IPS-15b (cell line): Measurements from ENCODE around the gene ATXN8OS.
"Not testable (repeated sequence)": the region's sequence is repeated elsewhere in the genome, so short reads cannot be mapped to it uniquely, and the experiment has no call there.

ENCODE experiments used
- H3K27me3 ChIP-seq: one replicate; pipeline ENCODE4 v1.6.1; 2013; ENCODE audit warnings: low read length; ENCODE audit not compliant: control insufficient read depth, insufficient read depth
- H3K36me3 ChIP-seq: one replicate; pipeline ENCODE4 v1.6.1; 2013; ENCODE audit warnings: low read length; ENCODE audit not compliant: control insufficient read depth, insufficient read depth
- H3K4me1 ChIP-seq: one replicate; pipeline ENCODE4 v1.6.1; 2013; ENCODE audit warnings: mild to moderate bottlenecking, low read length; ENCODE audit not compliant: control insufficient read depth, insufficient read depth
- H3K4me3 ChIP-seq: one replicate; pipeline ENCODE4 v1.5.1; 2013; ENCODE audit warnings: low read depth, low read length
- H3K9ac ChIP-seq: one replicate; pipeline ENCODE4 v1.6.1; 2013; ENCODE audit warnings: low read depth, mild to moderate bottlenecking, low read length
- H3K9me3 ChIP-seq: one replicate; pipeline ENCODE4 v1.6.1; 2013; ENCODE audit warnings: mild to moderate bottlenecking, low read length; ENCODE audit not compliant: control insufficient read depth, insufficient read depth

ATXN8OS gene

DNA sequence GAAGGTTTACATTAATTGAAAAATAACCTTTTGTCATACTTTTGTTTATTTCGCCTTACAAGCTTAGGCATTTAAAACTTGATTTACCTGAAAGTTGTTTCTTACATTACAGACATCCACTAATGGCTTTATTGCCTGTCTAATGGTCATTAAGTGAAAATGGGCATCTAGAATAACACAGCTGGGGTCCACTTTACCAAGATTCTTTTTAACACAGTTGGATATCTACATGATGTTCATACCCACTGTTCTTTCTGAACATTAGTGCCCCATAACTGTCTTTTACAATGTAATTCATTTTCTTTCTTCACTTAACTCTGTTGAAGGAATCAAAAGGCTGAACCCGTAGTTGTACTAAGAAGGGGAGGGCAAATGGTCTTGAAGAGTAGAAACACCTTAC lies 20.5 kb downstream of the ATXN8OS start:
- H3K4me3 ChIP-seq = no peak overlapping the region

DNA sequence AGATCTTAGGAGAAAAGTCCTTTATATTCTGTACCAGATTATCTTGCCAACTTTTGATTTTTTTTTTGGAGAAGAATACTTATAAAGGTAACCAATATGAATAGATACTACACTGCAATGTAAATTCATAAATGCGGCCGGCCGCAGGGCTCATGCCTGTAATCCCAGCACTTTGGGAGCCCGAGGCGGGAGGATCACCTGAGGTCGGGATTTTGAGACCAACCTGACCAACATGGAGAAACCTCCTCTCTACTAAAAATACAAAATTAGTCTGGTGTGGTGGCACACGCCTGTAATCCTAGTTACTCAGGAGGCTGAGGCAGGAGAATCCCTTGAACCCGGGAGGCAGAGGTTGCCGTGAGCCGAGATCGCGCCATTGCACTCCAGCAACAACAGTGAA lies 35.0 kb downstream of the ATXN8OS start:
- not testable (repeated sequence) for H3K4me3 ChIP-seq, H3K9me3 ChIP-seq, H3K9ac ChIP-seq, H3K27me3 ChIP-seq, H3K4me1 ChIP-seq, H3K36me3 ChIP-seq

More for the DNA sequence above, 20.5 kb downstream of the ATXN8OS start:
- Histone ChIP-seq H3K4me1 (no peaks in the 10 kb centered on the region), H3K9ac (no peak overlapping the region), H3K9me3 (no peaks in the 10 kb centered on the region), H3K36me3 (no peaks in the 10 kb centered on the region), H3K27me3 (no peaks in the 10 kb centered on the region)

DNA sequence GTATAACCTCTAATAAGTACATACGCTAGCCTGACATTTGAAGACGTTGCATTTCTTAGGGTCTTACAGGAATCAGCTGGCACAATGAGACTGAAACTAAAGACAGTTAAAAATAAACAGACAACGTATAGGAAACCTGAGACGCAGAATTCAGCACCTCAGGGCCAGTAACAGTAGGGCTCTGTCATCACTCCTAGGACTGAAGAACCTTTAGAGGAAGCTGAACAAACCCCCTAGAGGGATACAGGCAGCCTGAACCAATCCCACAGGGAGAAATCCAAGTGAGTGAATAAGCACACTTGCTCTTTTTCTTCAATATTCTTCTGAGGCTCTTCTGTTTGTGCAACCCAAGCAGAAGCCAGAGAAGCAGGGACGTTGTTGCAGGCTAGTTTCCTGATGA lies 54.5 kb downstream of the ATXN8OS start:
- no peak overlapping the region for H3K9ac ChIP-seq
- no peak overlapping the region for H3K4me3 ChIP-seq

DNA sequence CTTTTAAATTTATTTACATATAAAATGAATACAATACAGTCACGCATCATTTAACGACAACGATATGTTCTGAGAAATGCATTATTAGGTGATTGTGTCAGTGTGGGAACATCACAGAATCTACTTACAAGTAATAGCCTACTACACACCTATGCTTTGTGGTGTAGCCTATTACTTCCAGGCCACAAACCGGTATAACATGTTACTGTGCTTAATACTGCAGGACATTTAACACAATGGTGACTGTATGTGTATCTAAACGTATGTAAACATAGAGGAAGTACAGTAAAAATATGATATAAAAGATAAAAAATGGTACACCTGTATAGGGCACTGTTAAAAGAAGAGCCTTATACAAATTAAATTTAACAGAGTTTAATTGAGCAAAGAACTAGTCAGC lies 63.1 kb downstream of the ATXN8OS start:
- Histone ChIP-seq H3K4me3 (no peak overlapping the region), H3K27me3 (no peaks in the 10 kb centered on the region), H3K9ac (no peak overlapping the region), H3K4me1 (peaks cover 6% of the 10 kb centered on the region), H3K36me3 (no peaks in the 10 kb centered on the region), H3K9me3 (no peaks in the 10 kb centered on the region)

More for the DNA sequence above, 54.5 kb downstream of the ATXN8OS start:
- Histone ChIP-seq H3K4me1 (no peaks in the 10 kb centered on the region), H3K36me3 (no peaks in the 10 kb centered on the region), H3K9me3 (no peaks in the 10 kb centered on the region), H3K27me3 (no peaks in the 10 kb centered on the region)

DNA sequence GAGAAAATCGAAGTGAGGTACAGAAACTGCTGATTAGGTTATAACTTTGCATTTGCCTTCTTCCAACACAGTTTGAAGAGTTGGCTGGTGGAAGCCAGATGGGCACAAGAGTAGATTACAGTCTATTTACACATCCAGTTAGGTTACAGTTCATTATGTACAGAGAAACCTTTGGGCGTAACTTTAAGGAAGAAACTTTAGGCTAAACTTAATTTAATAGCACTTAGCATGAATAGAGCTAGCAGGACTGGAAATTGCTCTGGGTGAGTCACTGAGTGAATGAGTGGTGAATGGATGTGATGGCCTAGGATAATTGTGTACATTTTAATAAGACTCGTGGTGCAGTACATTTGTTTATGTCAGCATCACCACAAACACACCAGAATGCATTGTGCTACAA lies 63.5 kb downstream of the ATXN8OS start:
- H3K36me3 ChIP-seq = no peaks in the 10 kb centered on the region
- no peaks in the 10 kb centered on the region for H3K9me3 ChIP-seq
- H3K9ac ChIP-seq = no peak overlapping the region
- H3K4me1 ChIP-seq = peaks cover 6% of the 10 kb centered on the region
- no peaks in the 10 kb centered on the region for H3K27me3 ChIP-seq
- H3K4me3 ChIP-seq = no peak overlapping the region

DNA sequence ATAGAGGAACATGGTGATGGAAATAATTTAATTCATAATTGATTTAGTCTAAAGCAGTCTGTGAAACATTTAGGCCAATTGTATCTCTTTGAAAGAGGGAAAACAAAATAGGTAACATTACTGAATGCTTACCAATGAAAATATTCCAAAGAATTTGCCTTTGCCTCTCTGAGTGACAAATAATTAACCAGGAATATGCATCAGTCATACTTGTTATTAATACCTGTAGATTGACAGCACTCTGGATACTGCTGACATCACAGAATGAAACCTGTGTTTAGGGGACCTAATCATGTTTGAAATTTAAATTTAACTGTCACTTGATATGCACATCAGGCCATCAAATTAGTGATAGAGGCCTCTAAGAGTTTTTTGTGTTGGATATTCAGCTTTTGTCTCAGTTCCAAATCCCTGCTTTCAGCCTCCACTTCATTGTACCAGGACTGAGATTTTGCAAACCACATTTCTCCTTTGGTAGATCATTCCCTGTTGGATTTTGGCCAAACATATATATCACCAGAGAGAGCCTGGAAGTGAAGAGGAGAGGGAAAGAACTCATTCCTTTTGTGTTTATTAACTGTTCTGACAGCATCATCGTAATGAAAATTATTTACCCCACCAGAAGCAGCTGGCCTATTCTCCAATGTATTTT lies 65.4 kb downstream of the ATXN8OS start:
- peaks cover 6% of the 10 kb centered on the region for H3K4me1 ChIP-seq
- no peaks in the 10 kb centered on the region for H3K36me3 ChIP-seq
- no peak overlapping the region for H3K9ac ChIP-seq
- H3K4me3 ChIP-seq = no peak overlapping the region
- H3K27me3 ChIP-seq = no peaks in the 10 kb centered on the region
- H3K9me3 ChIP-seq = no peaks in the 10 kb centered on the region

DNA sequence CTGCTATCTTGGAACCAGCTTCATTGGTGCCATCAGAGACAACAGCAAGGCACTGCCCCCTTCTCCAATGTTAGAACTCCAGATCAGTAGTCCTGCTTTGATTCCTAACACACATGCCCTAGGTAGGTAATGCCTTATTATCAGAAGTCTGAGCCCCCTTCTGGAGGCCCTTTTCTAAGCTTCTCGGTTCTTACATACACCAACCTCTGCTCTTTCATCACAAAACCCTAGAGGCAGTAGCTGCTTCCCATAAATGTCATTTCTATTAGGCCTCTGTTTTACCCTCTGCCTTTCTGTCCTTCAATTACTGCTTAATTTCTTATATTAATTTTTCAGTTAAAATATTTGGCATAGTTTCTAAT lies 66.0 kb downstream of the ATXN8OS start:
- Histone ChIP-seq H3K4me1 (peaks cover 6% of the 10 kb centered on the region), H3K27me3 (no peaks in the 10 kb centered on the region), H3K9ac (no peak overlapping the region), H3K9me3 (no peaks in the 10 kb centered on the region), H3K36me3 (no peaks in the 10 kb centered on the region), H3K4me3 (no peak overlapping the region)

DNA sequence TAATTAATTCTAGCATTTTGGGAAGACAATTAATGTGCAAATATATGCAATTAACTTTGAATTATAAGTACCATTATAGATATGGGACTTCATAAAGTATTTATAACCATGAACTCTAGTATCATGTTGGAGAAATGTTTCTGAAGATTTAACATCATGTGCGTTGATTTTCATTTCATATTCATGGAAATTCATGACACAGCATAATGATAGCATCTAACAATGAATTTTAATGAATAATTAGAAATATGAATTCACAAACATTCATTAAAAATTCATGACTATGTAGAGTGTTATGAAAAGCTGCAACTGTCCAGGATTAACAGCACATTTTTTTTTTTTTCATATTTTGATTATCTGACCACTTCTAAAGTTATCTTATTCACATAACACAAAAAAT lies 70.7 kb downstream of the ATXN8OS start:
- H3K4me1 ChIP-seq = peaks cover 2% of the 10 kb centered on the region
- H3K36me3 ChIP-seq = no peaks in the 10 kb centered on the region
- H3K27me3 ChIP-seq = no peaks in the 10 kb centered on the region
- no peak overlapping the region for H3K9ac ChIP-seq
- no peaks in the 10 kb centered on the region for H3K9me3 ChIP-seq
- no peak overlapping the region for H3K4me3 ChIP-seq
